MCF 10A (cell line): ENCODE results near the gene UBB. TPM values are rescaled to one million over a fixed set of nuclear protein-coding genes. Genes with fewer than 3 reads are reported as not detected.
"Not testable (repeated sequence)": the region's sequence is repeated elsewhere in the genome, so short reads cannot be mapped to it uniquely, and the experiment has no call there.

ENCODE experiments used
- BruUV-seq: library from RNA; stranded (reverse); fragments of 400-500 nt; replicated peaks from 2 replicates; lab custom pipeline; 2021; lab: Mats Ljungman, UMichigan
- CTCF ChIA-PET: fragments of 300-600 bp; sonication (Branson Sonifier 250); formaldehyde crosslinking; extraction: SDS; loops from one replicate; lab custom pipeline; 2021; ENCODE audit warnings: antibody characterized with exemption, inconsistent platforms; lab: Yijun Ruan, JAX
- POLR2A ChIA-PET: fragments of 300-600, 350-650 bp; sonication (Branson Sonifier 250); formaldehyde crosslinking; extraction: SDS; loops from one replicate; lab custom pipeline; 2020; ENCODE audit warnings: antibody characterized with exemption, inconsistent platforms; lab: Yijun Ruan, JAX
- DNase-seq: peaks from one replicate; pipeline ENCODE4 v3.0.0-alpha.2; 2018; ENCODE audit not compliant: unreplicated experiment
- H3K27ac Mint-ChIP-seq: one replicate; pipeline ENCODE4 v1.8.0; 2022; ENCODE audit warnings: mild to moderate bottlenecking, low read depth, mixed read lengths; ENCODE audit not compliant: unreplicated experiment
- H3K27me3 Mint-ChIP-seq: one replicate; pipeline ENCODE4 v1.8.0; 2022; ENCODE audit warnings: mixed read lengths; ENCODE audit not compliant: insufficient read depth, unreplicated experiment
- H3K36me3 Mint-ChIP-seq: one replicate; pipeline ENCODE4 v1.8.0; 2022; ENCODE audit warnings: mild to moderate bottlenecking, moderate library complexity, mixed read lengths; ENCODE audit not compliant: insufficient read depth, unreplicated experiment
- H3K4me1 Mint-ChIP-seq: one replicate; pipeline ENCODE4 v1.8.0; 2022; ENCODE audit warnings: mixed read lengths; ENCODE audit not compliant: insufficient read depth, unreplicated experiment
- H3K4me3 Mint-ChIP-seq: one replicate; pipeline ENCODE4 v1.8.0; 2022; ENCODE audit warnings: mild to moderate bottlenecking, moderate library complexity, mixed read lengths; ENCODE audit not compliant: unreplicated experiment
- H3K9me3 Mint-ChIP-seq: one replicate; pipeline ENCODE4 v1.8.0; 2022; ENCODE audit warnings: mixed read lengths; ENCODE audit not compliant: unreplicated experiment
- intact Hi-C: fragments of 100-400 bp; cut with micrococcal nuclease; formaldehyde crosslinking; loops from 2 replicates; pipeline ENCODE4 v1.14.1; 2022
- total RNA-seq: library from RNA; stranded (reverse); gene quantifications from 2 replicates; pipeline ENCODE4 v1.2.3, GENCODE V29; 2022
- TF ChIP-seq, protein P1 (sequence below): fragments of 200-600 bp; IDR thresholded peaks from one replicate; pipeline ENCODE4 v1.8.0; 2022; ENCODE audit warnings: antibody characterized with exemption, mild to moderate bottlenecking; ENCODE audit not compliant: unreplicated experiment

UBB gene
- total RNA-seq, 1 experiment from 2014 or later, result 626 TPM

DNA sequence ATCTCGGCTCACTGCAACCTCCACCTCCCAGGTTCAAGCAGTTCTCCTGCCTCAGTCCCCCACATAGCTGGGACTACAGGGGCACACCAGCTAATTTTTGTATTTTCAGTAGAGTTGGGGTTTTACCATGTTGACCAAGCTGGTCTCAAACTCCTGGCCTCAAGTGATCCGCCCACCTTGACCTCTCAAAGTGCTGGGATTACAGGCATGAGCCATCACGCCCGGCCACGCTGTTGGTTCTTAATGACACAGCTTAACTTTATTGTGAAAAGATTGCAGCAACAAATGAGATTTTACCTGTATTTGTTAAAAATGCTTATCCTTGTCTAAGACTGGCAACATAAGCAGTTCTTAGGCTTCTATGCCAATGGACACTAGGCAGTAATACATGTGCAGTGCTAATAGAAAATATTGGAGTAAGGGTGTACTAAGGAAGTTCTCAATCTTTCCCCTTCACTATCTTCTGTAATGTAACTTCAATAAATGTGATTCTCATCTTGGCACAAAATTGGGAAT lies 2.9 kb downstream of the UBB start:
- Mint-ChIP-seq H3K27me3 (no peaks in the 10 kb centered on the region), H3K27ac (peak overlapping the region; percentile 16), H3K4me3 (peak overlapping the region; percentile 21), H3K9me3 (no peaks in the 10 kb centered on the region), H3K36me3 (peaks cover 43% of the 10 kb centered on the region), H3K4me1 (peaks cover 26% of the 10 kb centered on the region)
- ChIA-PET POLR2A (interaction anchor here (1.0 to 7.7 kb wide), 4 partner anchors 19 to 57 kb away, joined by 3 to 238 read pairs (median 24); no protein-coding TSS in a partner anchor), CTCF (interaction anchor here (1.1 to 3.8 kb wide), 4 partner anchors 20 to 138 kb away, joined by 3 to 18 read pairs (median 5); no protein-coding TSS in a partner anchor)
- no TSS peak for BruUV-seq
- intact Hi-C loops, result loop anchor here (10.0 kb wide), 1 partner anchor 201 kb away; no protein-coding TSS in a partner anchor
- TF ChIP-seq, protein P1, sequence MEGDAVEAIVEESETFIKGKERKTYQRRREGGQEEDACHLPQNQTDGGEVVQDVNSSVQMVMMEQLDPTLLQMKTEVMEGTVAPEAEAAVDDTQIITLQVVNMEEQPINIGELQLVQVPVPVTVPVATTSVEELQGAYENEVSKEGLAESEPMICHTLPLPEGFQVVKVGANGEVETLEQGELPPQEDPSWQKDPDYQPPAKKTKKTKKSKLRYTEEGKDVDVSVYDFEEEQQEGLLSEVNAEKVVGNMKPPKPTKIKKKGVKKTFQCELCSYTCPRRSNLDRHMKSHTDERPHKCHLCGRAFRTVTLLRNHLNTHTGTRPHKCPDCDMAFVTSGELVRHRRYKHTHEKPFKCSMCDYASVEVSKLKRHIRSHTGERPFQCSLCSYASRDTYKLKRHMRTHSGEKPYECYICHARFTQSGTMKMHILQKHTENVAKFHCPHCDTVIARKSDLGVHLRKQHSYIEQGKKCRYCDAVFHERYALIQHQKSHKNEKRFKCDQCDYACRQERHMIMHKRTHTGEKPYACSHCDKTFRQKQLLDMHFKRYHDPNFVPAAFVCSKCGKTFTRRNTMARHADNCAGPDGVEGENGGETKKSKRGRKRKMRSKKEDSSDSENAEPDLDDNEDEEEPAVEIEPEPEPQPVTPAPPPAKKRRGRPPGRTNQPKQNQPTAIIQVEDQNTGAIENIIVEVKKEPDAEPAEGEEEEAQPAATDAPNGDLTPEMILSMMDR, result no peak
- no peak for DNase-seq

DNA sequence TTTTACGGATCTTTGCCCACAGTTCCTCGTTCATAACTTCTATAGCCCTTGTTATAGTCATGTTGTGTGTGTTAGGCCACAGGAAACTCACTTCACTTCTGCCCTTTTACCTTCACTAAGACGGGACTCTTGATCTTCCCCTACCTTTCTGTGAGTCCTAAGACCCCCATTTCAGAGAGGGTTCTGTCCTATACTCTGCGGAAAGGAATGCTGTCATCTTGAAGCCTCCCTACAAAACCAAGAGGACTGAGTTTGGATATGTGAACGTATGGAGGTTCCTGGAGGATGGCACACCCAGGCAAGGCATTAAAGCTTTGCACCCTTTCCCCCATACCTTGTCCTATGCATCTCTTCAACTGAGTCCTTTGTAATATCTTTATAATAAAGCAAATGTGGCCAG lies 3.7 kb downstream of the UBB start:
- peak overlapping the region; percentile 16 for H3K27ac Mint-ChIP-seq
- H3K27me3 Mint-ChIP-seq, result no peaks in the 10 kb centered on the region
- H3K4me3 Mint-ChIP-seq, result no peak overlapping the region
- ChIA-PET POLR2A (interaction anchor here (0.7 to 1.3 kb wide), 3 partner anchors 54 to 137 kb away, joined by 3 to 15 read pairs (median 5); no protein-coding TSS in a partner anchor), CTCF (interaction anchor here (1.3 to 2.1 kb wide), 4 partner anchors 21 to 137 kb away, joined by 4 to 18 read pairs (median 16); no protein-coding TSS in a partner anchor)
- DNase-seq, result no peak
- intact Hi-C loops, result loop anchor here (10.0 kb wide), 1 partner anchor 200 kb away; no protein-coding TSS in a partner anchor
- TF ChIP-seq, protein P1, result no peak
- H3K36me3 Mint-ChIP-seq, result peaks cover 43% of the 10 kb centered on the region
- no peaks in the 10 kb centered on the region for H3K9me3 Mint-ChIP-seq
- peaks cover 24% of the 10 kb centered on the region for H3K4me1 Mint-ChIP-seq
- no TSS peak for BruUV-seq

DNA sequence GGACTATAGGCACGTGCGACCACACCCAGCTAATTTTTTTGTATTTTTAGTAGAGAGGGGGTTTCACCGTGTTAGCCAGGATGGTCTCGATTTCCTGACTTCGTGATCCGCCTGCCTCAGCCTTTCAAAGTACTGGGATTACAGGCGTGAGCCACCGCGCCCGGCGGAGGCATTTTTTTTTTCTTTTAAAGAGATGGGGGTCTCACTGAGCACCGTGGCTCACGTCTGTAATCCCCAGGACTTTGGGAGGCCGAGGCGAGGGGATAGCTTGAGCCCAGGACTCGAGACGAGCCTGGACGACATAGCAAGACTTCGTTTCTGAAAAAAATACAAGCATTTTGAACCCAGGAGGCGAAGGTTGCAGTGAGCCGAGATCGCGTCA lies 5.2 kb downstream of the UBB start:
- H3K27ac Mint-ChIP-seq, DNase-seq, H3K27me3 Mint-ChIP-seq, BruUV-seq, H3K9me3 Mint-ChIP-seq: not testable (repeated sequence)
- peaks cover 19% of the 10 kb centered on the region for H3K4me1 Mint-ChIP-seq
- intact Hi-C loops, result loop anchor here (1.0 to 10.0 kb wide), 2 partner anchors 135 to 199 kb away; no protein-coding TSS in a partner anchor
- H3K4me3 Mint-ChIP-seq, result peak overlapping the region; percentile 66
- POLR2A ChIA-PET, result interaction anchor here (0.6 to 0.7 kb wide), 2 partner anchors 46 to 183 kb away, joined by 3 read pairs; no protein-coding TSS in a partner anchor
- CTCF ChIA-PET, result interaction anchor here (0.5 to 2.1 kb wide), 11 partner anchors 15 to 148 kb away, joined by 3 to 18 read pairs (median 5); no protein-coding TSS in a partner anchor
- H3K36me3 Mint-ChIP-seq, result peaks cover 34% of the 10 kb centered on the region

GRCh38 chr17:16391451-16391850 lies 10.6 kb downstream of the UBB start:
- TF ChIP-seq, protein P1, result no peak
- ChIA-PET POLR2A (interaction anchor here (1.2 kb wide), 1 partner anchor 47 kb away, joined by 9 read pairs; no protein-coding TSS in a partner anchor), CTCF (no interaction called here)
- no peak for DNase-seq
- Mint-ChIP-seq H3K4me3 (no peak overlapping the region), H3K27me3 (no peaks in the 10 kb centered on the region), H3K36me3 (no peaks in the 10 kb centered on the region), H3K27ac (no peak overlapping the region), H3K9me3 (no peaks in the 10 kb centered on the region), H3K4me1 (peaks cover 4% of the 10 kb centered on the region)
- intact Hi-C loops, result no loop called here
- no TSS peak for BruUV-seq

- H3K27ac Mint-ChIP-seq, BruUV-seq, intact Hi-C loops, H3K9me3 Mint-ChIP-seq, H3K4me1 Mint-ChIP-seq, H3K36me3 Mint-ChIP-seq, DNase-seq, H3K27me3 Mint-ChIP-seq, H3K4me3 Mint-ChIP-seq: not testable (repeated sequence)
- ChIA-PET CTCF (interaction anchor here (0.7 kb wide), 1 partner anchor 34 kb away, joined by 3 read pairs; no protein-coding TSS in a partner anchor), POLR2A (interaction anchor here (1.7 kb wide), 1 partner anchor 46 kb away, joined by 4 read pairs; no protein-coding TSS in a partner anchor)
Observed at GRCh38 chr17:16392491-16392890, 11.6 kb downstream of the UBB start.

DNA sequence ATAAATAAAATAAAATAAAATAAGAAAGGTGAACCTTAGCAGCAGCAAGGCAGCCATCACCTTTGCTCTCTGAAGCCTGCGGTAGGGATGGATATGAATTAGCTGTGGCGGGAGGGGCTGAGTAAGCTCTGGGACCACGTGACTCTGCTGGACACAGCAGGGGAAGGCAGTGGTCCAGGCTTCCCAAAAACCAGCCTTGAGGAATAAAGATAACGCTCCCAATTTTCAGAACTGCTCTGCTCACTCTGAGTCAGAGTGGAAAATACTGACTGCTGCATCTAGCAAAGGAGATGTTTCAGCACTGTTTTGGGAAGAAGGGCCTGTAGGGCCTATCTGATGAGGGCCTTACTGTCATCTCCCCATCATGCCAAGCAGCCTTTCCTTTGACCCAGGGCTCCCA lies 15.0 kb downstream of the UBB start:
- H3K27me3 Mint-ChIP-seq, H3K4me3 Mint-ChIP-seq, DNase-seq, H3K4me1 Mint-ChIP-seq, H3K27ac Mint-ChIP-seq, CTCF ChIA-PET, intact Hi-C loops, H3K36me3 Mint-ChIP-seq, BruUV-seq, H3K9me3 Mint-ChIP-seq: not testable (repeated sequence)
- POLR2A ChIA-PET, result interaction anchor here (0.9 to 2.4 kb wide), 2 partner anchors 15 to 49 kb away, joined by 3 to 5 read pairs; partner anchors contain the start of gene UBB

GRCh38 chr17:16396693-16397092 lies 15.8 kb downstream of the UBB start:
- H3K36me3 Mint-ChIP-seq, H3K4me1 Mint-ChIP-seq, CTCF ChIA-PET, H3K9me3 Mint-ChIP-seq, intact Hi-C loops, H3K27me3 Mint-ChIP-seq, BruUV-seq, H3K4me3 Mint-ChIP-seq, H3K27ac Mint-ChIP-seq, DNase-seq: not testable (repeated sequence)
- POLR2A ChIA-PET, result interaction anchor here (0.9 kb wide), 1 partner anchor 48 kb away, joined by 3 read pairs; no protein-coding TSS in a partner anchor
